Stimulated activated CD4-positive, alpha-beta T cell treated with anti-CD3 and anti-CD28 coated beads, Interleukin-12 subunit alpha, Interleukin-12 subunit beta, amount 100 ng/mL, for 48 hours (primary cell): ENCODE measurements around the gene CSE1L.
"Not testable (repeated sequence)": the region's sequence is repeated elsewhere in the genome, so short reads cannot be mapped to it uniquely, and the experiment has no call there.

ENCODE experiments used
- DNase-seq, 3 donors: peaks; one replicate each; pipeline ENCODE4 v3.0.0-alpha.2; 2020; ENCODE audit warnings: low read depth in 2 of 3, low spot score in 1 of 3

CSE1L gene

DNA sequence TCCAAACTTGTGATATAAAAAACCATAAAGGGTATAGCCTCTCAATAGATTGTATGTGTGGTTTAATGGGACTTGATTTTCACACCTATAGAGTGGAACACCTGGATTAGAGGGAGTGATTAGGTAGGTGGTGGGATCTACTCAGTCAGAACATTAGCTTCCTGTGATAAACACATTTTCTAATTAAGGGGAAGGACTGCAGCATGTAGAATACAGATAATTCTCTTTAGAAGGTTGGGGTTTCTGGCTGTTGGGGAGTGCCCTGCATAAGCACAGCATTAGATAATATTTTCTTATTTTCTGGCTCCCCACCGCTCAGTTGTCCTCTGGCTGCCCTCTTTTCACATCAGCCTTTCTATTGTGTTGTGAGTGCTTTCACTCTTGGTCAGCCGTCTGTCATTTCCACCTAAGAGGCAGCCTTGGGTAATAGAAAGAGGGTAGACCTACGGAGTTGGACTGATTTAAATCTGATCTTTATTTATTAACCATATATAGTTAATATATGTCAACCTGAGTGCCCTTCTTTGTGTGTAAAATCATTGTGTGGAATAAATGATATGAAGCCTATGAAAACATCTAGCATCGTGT, 8.0 kb downstream of the CSE1L start:
- no peak for DNase-seq

DNA sequence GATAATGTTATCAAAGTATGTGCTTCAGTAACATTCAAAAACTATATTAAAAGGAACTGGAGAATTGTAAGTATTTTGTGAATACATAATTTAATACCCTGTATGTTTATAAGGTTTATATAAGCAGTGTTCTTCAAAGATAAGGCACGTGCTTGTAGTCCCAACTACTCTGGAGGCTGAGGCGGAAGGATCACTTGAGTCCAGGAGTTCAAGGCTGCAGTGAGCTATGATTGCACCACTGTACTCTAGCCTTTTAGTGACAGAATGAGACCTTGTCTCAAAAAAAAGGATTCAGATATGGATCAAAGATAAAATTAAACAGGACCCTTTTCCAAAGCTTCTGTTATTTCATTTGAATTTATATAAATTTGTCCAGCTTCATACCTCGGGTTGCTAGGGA, 17.2 kb downstream of the CSE1L start:
- DNase-seq: no peak

DNA sequence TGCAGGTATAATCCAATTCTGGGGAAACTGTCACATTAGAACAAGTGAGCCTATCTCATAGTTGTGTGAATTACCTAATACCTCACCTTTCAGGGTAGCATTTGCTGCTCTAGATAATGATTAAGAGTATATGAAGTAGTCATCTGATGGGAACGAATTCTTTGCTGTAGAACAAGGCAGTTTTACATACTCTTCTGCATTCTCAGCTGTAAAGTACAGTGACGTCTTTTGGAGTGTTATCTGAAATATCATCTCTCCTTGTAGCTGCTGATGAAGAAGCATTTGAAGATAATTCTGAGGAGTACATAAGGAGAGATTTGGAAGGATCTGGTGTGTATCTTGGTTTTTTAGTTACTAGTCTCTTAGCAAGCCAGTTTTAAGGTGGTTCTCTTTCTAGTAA, 28.4 kb downstream of the CSE1L start:
- no peak for DNase-seq

DNA sequence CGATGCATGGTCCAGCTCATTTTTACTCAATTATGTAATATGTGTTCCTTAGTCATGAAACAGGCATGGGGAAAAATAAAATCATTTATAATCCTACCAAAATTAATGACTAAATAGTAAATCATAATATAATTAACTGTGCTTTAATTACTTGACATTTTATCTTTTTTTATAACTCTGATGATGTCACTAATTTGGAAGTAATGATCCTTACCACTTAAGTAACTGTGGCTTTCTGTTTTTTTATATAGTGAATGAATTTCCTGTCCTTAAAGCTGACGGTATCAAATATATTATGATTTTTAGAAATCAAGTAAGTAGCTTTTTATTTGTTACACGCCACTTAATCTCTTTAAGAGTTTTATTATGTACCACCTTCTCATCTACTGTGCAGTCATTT, 32.2 kb downstream of the CSE1L start:
- DNase-seq: no peak

DNA sequence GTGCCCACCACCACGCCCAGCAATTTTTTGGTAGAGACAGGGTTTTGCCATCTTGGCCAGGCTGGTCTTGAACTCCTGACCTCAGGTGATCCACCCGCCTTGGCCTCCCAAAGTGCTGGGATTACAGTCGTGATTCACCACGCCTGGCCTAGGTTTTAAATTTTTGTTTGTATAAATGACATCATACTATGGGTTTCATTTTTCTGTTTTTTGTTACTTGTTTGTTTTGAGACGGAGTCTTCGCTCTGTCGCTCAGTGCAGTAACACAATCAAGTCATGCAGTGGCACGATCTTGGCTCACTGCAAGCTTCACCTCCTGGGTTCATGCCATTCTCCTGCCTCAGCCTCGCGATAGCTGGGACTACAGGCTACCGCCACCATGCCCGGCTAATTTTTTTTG, 36.2 kb downstream of the CSE1L start:
- DNase-seq: not testable (repeated sequence)

DNA sequence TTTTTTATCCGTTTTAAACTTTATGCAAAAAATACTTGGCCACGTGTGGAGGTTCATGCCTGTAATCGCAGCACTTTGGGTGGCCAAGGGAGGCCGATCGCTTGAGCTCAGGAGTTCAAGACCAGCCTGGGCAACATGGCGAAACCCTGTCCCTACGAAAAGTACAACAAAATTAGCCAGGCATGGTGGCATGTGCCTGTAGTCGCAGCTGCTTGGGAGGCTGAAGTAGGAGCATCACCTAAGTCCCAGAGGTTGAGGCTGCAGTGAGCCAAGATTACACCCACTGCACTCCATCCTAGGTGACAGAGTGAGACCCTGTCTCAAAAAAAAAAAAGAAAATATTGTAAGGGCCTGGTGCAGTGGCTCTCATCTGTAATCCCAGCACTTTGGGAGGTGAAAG, 45.0 kb downstream of the CSE1L start:
- no peak for DNase-seq

DNA sequence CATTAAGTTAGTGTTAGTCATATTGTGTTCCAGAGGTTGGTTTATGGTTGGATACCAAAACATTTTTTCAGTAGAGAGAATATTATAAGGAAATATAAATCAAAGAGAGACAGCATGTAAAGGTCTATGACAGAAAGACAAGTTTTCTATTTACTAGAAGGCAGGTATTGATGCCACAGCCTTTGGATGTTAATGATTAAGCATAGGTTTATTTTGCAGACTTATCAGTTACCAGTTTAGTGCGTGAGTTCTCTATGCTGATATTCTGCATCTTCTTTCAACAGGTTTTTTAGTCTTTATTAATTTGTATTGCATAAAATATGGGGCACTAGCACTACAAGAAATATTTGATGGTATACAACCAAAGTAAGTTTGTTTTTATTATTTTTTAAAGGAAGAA, 45.6 kb downstream of the CSE1L start:
- DNase-seq: no peak

DNA sequence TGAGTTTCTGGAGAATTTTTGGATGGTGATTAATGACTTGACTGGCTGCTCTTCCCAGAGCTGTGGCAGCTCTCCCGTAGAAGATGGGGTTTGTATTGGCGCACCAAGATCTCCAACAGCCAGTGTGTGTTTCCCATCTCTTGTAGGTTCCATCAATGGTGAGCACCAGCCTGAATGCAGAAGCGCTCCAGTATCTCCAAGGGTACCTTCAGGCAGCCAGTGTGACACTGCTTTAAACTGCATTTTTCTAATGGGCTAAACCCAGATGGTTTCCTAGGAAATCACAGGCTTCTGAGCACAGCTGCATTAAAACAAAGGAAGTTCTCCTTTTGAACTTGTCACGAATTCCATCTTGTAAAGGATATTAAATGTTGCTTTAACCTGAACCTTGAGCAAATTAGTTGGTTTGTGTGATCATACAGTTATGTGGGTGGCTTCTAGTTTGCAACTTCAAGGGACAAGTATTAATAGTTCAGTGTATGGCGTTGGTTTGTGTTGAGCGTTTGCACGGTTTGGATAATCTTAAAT, 50.2 kb downstream of the CSE1L start:
- no peak for DNase-seq

DNA sequence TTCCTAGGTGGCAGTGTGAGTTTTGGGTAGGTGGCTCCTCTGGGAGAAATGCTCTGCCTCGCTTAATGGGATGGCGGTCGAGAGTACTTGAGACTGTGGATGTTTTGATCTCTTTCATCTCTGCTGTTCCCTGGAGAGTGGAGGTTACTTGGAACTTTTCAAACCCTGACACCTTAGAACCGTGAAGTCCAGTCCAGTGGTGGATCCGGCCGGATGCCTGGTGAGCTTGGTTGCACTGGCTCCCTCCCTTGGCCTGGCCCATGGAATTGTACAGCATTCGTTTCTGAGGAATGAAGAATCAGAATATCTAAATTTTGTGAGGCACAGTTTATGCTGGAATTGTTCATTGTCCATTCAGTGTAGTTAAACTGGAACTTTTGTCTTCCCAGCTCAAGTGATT, 51.0 kb downstream of the CSE1L start:
- DNase-seq: no peak

DNA sequence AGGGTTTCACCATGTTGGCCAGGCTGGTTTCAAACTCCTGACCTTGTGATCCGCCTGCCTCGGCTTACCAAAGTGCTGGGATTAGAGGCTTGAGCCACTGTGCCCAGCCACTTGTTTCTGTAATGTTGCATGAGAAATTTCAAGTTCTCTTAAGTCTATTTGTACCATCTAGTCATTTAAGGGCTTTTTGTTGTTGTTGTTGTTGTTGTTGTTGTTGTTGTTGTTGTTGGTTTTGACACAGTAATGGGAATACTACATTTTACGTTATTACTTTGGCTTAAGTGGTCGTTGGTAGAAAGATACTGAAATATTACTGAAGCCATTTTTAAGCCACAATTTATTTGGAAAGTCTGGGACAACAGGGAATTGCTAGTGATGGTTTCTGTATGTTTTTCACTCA, 52.0 kb downstream of the CSE1L start:
- DNase-seq: no peak

DNA sequence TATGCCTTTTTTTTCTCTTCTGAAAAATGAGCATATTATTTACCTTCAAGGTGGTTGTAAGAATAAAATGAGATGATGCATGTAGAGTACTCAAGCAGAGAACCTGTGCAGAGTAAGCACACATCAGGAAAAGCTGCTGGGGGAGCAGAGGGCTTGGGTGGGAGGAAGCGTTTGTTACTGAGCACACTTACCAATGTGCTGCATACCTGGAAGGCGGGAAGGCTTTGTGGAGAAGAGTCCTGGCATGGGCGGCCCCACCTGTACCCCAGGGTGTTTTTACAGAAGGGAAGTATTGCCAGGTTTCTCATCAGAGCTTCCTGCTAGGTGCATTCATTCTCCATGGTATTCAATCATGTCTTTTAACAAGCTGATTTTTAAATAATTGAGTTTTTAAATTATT, 52.9 kb downstream of the CSE1L start:
- no peak for DNase-seq

DNA sequence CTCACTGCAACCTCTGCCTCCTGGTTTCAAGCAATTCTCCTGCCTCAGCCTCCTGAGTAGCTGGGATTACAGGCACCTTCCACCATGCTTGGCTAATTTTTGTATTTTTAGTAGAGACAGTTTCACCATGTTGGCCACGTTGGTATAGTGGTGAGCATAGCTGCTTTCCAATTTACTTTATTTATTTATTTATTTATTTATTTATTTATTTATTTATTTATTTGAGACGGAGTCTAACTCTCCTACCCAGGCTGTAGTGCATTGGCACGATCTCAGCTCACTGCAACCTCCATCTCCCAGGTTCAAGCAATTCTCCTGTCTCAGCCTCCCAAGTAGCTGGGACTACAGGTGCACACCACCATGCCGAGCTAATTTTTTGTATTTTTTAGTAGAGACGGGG, 54.2 kb downstream of the CSE1L start:
- not testable (repeated sequence) for DNase-seq

DNA sequence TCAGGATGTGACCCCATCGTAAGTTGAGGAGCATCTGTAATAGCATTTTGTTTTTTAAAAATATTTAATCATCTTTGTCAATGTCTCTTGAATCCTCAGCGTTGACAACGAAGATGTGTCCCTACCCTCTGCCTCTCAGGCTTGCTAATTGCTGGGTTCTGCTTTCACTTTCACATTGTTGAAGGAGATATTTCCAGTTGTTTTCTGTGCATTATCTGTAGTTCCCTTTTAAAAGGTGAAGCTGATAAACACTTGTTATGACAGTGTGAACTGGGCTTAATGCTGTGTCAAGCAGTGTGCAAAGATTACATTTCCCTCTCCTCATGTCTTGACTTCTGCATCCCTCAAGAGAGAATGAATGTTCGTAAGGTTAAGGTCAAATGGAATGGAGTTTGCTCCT, 54.9 kb downstream of the CSE1L start:
- DNase-seq: no peak

DNA sequence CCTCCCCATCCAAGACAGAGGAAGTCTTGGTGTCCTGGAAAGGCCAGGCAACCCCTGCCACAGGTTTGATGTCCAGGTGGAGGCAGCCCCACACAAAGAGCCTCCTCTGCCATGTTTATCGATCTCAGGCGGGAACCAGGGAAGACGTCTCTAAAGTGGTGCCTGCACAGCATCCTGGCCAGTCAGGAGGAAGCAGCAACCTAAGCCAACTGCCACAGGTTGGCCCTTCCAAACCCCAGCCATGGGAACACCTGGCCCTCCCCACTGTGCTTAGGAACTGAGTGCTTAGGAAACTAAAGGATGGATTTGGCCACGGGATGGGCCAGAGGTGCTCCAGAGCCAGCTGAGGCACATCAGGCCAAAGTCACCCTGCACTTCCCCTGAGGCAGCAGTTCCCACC, 56.9 kb downstream of the CSE1L start:
- no peak for DNase-seq

DNA sequence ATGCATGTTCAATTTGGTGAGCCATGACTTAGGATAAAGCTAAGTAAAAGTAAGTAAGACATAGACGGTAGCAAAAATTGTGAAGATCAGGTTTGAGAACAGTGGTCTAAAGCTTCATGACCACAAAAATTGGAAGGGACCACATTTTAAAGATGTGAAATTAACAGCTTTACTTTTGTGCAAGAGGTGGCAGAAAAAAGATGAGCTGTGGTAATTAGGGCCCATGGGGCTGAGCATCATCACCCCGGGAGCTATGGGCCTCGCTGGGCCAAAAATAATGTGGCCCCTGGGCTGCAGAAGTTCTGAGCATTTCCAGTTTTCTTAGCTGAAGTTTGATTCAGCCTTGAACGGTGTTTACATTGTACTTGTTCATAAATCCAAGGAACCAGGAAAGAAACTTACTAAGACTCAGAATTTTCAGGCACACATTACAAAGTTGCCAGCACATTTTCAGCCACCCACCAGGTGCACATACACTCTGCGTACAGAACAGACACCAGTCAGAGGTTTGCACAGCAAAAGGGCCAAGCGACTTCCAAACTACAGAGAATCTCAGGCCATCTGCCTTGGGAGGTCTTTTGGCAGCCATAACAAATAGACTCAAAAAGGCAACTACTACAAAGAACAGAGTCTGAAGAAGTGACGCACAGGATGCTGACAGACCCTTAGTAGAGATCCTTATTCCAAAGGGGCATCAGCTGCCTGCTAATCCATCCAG, 57.7 kb downstream of the CSE1L start:
- DNase-seq: no peak

DNA sequence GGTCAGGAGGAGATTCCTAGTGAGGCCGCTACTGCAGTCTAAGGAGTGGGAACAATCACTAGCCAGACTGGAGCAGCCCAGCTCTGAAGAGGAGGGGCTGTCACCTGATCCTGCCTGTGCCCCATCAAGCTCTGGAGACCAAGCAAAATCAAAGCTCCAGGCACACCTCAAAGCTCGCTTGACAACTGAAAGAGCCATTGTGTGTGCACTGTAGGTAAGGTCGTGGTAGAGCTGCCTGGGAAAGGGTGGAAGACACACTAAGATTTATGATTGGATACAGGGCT, 58.2 kb downstream of the CSE1L start:
- no peak for DNase-seq

DNA sequence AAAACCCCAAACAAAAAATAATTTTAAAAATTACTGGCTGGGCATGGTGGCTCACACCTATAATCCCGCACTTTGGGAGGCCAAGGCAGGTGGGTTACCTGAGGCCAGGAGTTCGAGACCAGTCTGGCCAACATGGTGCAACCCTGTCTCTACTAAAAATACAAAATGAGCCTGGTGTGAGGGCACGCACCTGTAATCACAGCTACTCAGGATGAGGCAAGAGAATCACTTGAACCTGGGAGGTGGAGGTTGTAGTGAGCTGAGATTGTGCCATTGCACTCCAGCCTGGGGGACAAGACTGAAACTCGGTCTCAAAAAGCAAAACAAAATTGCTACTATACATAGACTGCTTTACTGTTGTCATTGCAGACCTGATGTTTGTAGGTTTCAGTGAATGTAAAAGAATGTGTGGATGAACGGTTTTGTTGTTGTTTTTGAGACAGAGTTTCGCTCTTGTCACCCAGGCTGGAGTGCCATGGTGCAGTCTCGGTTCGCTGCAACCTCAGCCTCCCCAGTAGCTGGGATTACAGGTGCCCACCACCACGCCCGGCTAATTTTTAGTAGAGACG, 59.0 kb downstream of the CSE1L start:
- not testable (repeated sequence) for DNase-seq

DNA sequence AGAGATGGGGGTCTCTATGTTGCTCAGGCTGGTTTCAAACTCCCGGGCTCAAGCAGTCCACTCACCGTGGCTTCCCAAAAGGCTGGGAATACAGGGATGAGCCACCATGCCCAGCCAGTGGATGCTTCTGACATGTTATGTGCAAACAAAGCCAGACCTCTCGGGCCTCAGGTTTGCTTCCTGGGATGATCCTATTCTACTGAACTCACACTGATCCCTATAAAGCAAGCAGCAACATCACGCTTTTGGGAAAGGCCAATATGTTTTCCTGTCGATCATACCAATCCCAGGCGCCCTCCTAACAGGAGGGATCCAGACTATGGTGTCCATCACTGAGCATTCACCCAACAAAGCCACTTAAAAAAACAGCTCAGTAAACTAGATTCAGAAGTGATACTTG, 60.2 kb downstream of the CSE1L start:
- no peak for DNase-seq

DNA sequence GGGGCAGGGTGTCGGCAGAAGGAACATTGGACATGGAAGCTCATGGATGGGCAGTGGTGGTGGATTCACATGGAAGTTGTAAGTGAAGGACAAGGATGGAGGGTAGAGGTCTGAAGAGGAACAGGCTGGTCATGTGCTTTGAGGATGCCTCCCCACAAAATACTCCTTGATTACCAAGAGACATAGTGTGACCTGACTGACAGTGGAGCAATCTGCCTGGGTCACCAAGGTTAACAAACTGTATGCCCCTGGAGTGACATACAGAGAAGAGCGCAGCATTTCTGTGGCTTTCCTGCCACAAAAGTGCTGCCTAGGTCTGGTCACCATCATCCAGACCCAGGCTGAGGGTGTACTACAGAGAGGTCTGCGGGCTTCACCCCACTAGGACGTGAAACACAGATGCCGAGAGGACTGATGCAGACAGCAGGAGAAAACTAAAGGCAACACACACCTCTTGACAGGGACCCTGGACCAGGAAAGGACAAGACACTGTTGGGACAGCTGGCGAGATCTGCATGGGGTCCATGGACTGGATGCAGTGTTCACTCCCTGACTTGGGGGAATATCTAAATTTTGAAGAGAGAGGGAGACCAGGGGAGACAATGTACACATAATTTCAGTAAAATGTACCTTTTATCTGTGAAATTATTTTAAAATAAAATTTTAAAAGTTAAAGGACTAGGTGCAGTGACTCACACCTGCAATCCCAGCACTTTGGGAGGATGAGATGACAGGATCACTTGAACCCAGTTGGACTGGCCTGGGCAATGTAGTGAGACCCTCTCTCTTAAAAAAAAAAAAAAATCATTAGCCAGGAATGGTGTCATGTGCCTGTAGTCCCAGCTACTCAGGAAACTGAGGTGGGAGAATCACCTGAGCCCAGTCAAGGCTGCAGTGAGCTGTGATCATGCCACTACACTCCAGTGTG, 64.9 kb downstream of the CSE1L start:
- no peak for DNase-seq

DNA sequence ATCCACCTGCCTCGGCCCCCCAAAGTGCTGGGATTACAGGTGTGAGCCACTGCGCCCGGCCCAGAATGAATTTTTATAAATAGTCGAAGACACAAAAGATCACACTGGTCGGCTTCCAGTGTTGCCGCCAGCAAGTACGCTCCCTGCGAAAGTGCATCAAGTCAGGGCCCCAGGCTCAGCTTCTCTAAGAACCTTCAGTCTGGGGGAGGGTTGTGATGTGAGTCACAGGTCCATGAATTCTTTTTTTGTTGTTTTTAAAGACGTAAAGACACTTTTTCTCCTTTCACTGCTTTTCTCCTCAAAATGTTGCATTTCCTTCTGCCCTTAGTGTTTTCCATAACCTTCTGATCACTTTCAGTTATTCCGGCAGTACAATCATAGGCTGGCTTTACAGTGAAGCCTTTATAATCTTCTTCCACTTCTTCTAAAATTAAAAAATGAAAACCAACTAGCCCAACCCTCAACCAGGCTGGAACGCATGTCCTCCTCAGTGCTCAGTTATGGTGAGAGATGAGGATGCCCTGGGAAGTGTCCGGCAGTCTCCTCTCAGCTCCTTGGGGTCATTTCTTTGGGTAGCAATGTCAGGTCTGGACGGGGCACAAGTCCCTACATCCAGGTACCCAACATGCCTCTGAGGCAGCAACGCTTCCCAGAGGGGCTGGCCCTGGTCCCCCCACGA, 66.6 kb downstream of the CSE1L start:
- no peak for DNase-seq

DNA sequence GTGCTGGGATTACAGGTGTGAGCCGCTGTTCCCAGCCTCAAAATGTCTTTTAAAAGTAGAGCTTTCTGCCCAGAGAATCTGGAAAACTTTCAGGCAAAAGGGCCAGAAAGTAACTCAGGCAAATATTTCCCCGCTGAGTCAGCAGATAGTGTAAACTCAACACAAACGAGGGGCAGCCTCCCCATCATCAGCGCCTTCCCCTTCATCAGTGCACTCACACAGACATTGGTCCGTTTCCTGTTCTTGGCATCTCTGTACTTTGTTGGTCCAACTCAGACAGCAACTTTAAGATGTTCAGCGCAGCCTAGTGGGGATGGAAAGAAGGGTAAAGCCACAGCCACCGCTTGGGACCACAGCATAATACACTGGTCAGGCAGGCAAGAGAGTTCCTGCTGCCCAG, 69.5 kb downstream of the CSE1L start:
- DNase-seq: no peak
